SK-N-MC (cell line): Measurements from ENCODE around the gene PREX1.

Experiments
- EZH2 ChIP-seq: fragments of 200-600 bp; sonication (generic); IDR thresholded peaks from one replicate; pipeline ENCODE4 v1.6.1; 2017; ENCODE audit warnings: antibody characterized with exemption
- FOXP2 ChIP-seq: optimal IDR thresholded peaks from 2 replicates; pipeline ENCODE3; 2011; ENCODE audit warnings: mild to moderate bottlenecking, moderate library complexity; ENCODE audit not compliant: insufficient read depth; ENCODE audit errors: extremely low read length, control extremely low read depth
- POLR2AphosphoS5 ChIP-seq: IDR thresholded peaks from 2 replicates; pipeline ENCODE4 v1.6.1; 2012; ENCODE audit warnings: mild to moderate bottlenecking, low read depth, low read length, borderline replicate concordance

DNA sequence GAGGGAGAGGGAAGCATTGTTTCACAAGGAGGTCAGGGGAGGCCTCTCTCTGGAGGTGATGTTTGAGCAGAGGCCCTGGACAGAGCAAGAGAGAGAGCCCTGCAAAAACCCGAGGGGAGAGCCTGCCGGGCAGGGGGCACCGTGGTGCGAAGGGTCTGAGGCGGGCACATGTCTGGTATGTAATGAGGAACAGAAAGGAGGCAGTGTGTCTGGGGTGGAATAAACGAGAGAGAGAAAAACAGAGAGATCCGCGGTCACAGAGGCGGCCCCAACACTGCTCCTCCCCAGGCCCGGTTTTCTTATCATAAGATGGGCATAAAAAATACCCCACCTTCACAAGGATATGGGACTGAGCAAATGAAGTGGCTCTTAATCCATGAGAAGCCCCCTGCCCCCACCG, 119.2 kb downstream of the PREX1 start:
- TF ChIP-seq EZH2 = no peak
- TF ChIP-seq FOXP2 = no peak
- TF ChIP-seq POLR2AphosphoS5 = no peak
